Daoy (cell line): ENCODE results near the gene FOXI3. TPM values are rescaled to one million over a fixed set of nuclear protein-coding genes. Genes with fewer than 3 reads are reported as not detected.

Experiments
- DNase-seq: peaks from one replicate; pipeline ENCODE4 v3.0.0-alpha.2; 2015; ENCODE audit warnings: low read depth
- total RNA-seq: library from RNA; depleted of rRNA; stranded (reverse); fragments of >200 nt; shearing (Covaris generic); gene quantifications from 2 replicates; pipeline ENCODE4 v1.2.3, GENCODE V29; 2014; rRNA removed

Gene FOXI3
- total RNA-seq: 0.18 and 0.23 TPM in 2 replicates

GRCh38 chr2:88452565-88452905 lies at the start of gene FOXI3:
FOXI3 (minus strand) TSS chr2:88452693; CDS start chr2:88452535, 158 bp downstream.
- DNase-seq: peak; percentile 63

GRCh38 chr2:88500691-88501090 lies 48.2 kb upstream of the FOXI3 start:
- DNase-seq: no peak

- DNase-seq: no peak
These were observed 46.7 kb upstream of the FOXI3 start for GRCh38 chr2:88499204-88499603.

DNA sequence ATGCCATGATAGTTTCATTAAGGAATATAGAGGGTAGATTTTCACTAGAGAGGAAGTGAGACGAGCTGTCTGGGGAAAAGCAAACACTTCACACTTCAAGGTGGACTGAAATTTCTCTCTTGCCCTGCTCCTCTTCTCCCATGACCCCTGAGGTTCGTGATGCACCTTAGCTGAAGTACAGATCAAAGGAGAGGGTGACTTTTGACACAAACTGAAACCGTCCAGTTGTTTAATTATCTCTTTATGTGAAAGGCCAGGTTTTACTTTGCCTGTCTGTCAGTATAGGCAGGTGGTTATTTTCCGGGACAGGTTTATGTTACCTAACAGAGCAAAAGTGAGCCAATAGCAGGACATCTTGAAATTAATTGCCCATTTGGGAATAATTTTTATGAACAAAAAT lies 41.0 kb upstream of the FOXI3 start:
- no peak for DNase-seq

GRCh38 chr2:88492002-88492401 lies 39.5 kb upstream of the FOXI3 start:
- DNase-seq: no peak

GRCh38 chr2:88489181-88489580 lies 36.7 kb upstream of the FOXI3 start:
- DNase-seq: no peak

DNA sequence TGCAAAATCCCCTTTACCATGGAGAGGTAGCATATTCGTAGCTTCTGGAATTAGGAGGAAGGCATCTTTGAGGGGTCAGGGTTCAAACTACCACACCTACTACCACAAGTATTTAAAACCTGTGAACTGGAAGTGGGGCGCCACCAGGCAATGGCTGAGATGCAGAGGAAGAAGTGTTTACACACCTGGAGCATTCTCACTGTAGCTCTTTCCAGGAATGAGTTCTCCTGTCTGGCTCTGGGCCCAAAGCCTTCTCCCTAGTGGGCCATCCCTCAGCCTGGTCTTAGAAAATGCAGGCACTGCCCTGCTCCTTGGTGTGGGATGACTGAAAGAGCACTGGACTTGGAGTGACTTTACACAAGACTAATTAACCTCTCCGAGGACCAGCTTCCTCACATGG lies 30.7 kb upstream of the FOXI3 start:
- no peak for DNase-seq

DNA sequence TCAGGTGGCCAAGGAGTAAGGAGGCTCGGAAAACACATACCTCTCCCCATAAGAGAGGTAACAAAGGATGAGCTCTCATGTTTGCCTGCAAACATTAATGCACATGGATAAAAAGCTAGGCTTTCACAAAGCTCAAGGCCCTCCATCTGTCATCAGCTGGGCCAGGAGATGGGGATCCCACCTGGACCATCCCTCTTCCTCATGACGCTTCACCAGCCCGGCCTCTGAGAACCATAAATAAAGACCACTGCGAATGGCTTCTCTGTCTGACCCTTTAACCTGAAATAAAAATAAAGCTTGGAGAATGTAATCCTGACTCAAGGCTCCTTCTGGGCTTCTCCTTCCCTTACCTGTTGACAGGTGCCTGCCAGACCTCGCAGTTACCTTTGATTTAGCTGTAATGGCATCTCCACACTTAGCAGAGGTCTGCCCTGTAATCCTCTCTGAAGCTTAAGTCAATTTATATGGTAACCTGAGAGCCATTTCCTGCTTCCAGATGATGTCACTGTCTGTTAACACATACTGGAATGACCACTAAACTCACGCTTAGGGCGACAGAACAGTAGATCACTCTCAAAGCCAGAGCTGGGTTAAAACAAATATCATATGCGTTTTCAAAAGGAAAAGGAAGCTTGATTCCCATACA lies 29.3 kb upstream of the FOXI3 start:
- DNase-seq: peak; percentile 78

DNA sequence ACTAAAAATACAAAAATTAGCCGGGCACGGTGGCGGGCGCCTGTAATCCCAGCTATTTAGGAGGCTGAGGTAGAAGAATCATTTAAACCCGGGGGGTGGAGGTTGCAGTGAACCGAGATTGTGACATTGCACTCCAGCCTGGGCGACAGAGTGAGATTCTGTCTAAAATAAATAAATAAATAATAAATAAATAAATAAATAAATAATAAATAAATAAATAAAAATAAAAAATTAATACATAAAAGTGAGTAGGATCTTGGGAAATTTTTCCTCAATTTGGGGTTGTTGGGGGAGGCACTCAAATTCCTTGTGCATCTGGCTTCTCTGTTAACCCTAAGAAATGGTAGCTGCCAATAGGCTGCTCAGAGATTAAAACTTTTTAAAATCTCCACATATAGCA lies 20.3 kb upstream of the FOXI3 start:
- DNase-seq: no peak

DNA sequence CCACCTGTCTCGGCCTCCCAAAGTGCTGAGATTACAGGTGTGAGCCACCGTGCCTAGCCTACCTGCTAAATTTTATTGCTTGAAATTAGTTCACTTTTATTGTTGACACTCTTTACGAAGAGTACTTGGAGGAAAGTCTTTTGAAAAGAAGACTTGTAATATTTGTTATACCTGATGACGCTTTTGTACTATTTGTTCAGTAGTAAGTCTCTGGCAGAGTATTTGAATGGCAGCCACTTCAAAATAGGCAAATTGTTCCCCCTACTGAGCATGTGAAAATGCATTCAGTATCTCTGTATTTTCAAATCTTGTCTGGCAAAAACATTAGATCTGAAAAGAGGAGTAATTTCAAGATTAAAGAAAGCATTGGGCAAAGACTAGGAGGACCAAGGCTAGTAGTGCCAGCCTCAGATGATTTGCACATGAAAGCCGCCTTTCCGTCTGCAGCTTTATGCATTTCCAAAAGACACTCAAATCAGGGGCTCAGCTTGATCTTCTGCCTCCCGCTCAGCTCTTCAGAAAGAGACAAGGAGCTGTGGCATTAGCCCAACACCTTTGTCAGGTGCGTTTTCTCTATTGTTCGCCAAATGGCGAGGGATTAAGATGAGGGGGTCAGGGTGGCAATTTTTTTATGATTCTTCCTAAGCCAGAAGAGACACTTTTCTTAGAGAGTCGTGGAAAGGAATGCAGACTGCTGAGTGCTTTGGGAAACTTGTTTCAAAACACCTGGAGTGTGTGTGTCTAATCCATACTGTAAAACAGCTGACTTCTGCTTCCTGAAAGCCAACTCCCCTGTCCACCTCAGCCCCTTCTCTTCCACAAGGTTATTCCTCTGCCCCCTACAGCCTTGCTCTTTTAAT lies 18.8 kb upstream of the FOXI3 start:
- no peak for DNase-seq

GRCh38 chr2:88469202-88470114 lies 17.0 kb upstream of the FOXI3 start:
- DNase-seq: no peak

DNA sequence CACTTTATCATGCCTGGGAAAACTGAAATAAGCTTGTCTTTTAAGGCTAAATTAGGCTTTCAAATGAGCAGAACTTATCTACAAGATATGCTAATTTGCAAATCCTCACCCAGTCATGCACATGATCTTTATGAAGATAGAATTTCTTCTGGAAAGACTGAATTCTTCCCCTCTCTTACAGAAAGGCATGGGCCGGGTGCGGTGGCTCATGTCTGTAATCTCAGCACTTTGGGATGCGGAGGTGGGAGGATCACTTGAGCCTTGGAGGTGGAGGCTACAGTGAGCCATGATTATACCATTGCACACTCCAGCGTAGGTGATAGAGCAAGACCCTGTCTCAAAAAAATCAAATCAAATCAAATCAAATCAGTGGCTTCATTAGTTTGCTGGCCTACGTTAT lies 11.7 kb upstream of the FOXI3 start:
- DNase-seq: no peak

GRCh38 chr2:88458633-88459032 lies 6.1 kb upstream of the FOXI3 start:
- DNase-seq: no peak

GRCh38 chr2:88452980-88453582 lies 588 bp upstream of the FOXI3 start:
- DNase-seq: peak; percentile 39

DNA sequence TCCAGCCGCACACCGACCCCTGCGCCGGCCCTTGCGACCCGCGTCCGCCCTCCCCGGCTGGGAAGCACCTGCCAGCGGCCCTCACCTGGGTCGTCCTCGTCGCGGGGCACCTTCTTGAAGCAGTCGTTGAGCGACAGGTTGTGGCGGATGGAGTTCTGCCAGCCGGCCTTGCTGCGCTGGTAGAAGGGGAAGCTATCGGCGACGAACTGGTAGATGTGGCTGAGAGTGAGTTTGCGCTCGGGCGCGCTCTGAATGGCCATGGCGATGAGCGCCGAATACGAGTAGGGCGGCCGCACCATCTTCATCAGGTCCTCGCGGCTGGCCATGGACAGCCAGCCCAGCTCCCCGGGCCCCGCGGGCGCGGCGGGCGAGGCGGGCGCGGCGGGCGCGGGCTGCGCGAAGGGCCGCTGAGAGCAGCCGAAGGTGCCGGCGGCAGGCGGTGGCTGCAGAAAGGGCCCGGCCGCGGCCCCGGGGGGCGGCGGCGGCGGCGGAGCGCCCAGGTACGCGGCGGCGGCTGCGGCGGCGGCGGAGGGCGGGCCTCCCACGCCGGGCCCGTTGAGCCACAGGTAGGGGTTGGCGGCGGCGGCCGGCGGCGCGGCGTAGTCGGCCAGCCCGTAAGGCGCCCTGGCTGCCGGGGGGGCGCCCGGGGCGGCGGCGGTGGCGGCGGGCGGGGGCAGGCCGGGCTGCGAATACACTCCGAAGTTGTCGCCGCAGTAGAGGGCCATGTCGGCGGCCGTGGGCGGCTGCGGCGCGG lies 505 bp downstream of the FOXI3 start:
- peak; percentile 18 for DNase-seq

DNA sequence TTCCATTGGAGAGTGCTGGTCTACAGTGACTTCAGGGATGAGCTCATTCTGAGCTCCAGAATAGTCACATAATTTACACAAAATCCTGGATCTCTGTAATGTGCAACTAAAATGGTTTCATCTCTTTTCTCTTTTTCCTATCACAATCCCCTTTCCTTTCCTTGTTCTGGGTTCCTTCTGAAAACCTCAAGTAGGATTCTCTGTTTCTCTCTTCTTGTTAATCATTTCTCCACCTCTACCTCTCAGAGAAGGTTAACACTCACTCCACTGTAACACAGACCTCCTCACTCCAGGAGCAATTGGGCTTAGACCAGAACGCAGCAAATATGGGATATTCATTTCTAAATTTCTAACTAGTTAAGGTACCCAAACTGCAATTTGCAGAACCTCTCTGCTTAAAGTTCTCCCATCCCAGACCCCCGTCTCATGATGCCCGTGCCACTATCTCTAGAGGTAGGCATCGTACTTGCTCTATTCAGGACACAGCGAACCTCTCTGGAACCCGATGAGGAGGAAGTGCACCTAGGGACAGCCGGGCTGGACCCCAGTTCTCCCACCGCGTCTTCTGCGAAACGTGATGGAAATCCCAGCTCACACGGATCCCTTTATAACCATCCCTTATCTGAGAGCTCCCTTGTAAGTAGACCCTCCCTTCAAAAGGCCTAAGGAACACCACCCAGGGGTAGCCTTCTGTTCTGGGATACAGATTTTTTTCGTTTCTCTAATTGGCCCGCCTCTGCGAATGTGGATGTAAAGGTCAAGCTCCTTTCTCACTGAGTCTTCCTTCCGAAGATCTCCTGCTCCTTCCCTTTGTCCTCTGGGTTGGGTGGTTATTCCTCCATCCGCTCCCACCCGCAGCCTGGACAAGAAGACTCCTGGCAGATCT lies 1.3 kb downstream of the FOXI3 start:
- no peak for DNase-seq

DNA sequence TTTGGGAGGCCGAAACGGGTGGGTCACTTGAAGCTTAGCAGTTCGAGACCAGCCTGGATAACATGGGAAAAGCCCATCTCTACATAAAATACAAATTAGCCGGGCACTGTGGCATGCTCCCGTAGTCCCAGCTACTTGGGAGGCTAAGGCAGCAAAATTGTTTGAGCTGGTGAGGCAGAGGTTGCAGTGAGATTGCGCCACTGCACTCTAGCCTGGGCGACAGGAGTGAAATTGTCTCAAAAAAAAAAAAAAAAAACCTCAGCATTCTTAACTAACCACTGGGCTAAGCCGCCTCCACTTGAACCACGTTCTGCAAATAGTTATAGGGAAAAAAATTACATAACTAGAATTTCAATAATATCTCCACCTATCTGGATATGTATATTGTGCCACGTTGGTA lies 2.3 kb downstream of the FOXI3 start:
- DNase-seq: no peak

- no peak for DNase-seq
These were observed 4.2 kb downstream of the FOXI3 start for GRCh38 chr2:88448248-88448647.

- DNase-seq: no peak
These were observed 9.0 kb downstream of the FOXI3 start for GRCh38 chr2:88443353-88443938.

DNA sequence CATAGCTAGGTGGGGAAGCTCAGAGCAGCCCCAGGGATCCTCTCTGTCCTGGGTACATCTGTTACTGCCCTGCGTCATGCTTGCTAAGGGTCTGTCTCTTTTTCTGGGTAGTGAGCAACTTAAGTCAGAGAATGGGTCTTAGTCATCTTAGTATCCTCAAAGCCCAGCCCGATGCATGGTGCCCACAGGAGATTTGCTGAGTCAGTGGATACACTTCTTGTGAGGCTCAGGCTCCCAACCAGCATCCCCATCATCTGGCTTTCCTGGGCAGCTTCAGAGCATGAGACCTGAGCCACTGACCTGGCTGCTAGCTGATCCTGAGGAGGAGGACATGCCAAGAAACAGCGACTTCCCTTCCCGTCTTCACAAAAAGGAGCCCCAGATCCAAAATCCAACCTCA lies 10.0 kb downstream of the FOXI3 start:
- DNase-seq: no peak
